Mesendoderm (in vitro differentiated cells): ENCODE results near the gene ZNF687.

Experiments used
- DNase-seq: peaks from one replicate; pipeline ENCODE4 v3.0.0; 2013
- H2AK5ac ChIP-seq: 2 replicates; pipeline ENCODE4 v1.6.1; 2013; ENCODE audit warnings: low read length, inconsistent platforms
- H2BK120ac ChIP-seq: 2 replicates; pipeline ENCODE4 v1.6.1; 2013; ENCODE audit warnings: low read depth, mild to moderate bottlenecking, low read length, moderate library complexity, mixed read lengths
- H2BK15ac ChIP-seq: replicated peaks from 2 replicates; pipeline ENCODE4 v1.6.1; 2013; ENCODE audit warnings: low read depth, mild to moderate bottlenecking, moderate library complexity
- H2BK5ac ChIP-seq: 2 replicates; pipeline ENCODE4 v1.6.1; 2013; ENCODE audit warnings: low read length, inconsistent platforms
- H3K18ac ChIP-seq: 2 replicates; pipeline ENCODE4 v1.6.1; 2013; ENCODE audit warnings: mild to moderate bottlenecking, low read length, mixed read lengths
- H3K23ac ChIP-seq: one replicate; pipeline ENCODE4 v1.6.1; 2013; ENCODE audit warnings: low read length
- H3K27ac ChIP-seq: 2 replicates; pipeline ENCODE4 v1.5.1; 2013; ENCODE audit warnings: low read depth, mild to moderate bottlenecking, inconsistent platforms, low read length, moderate library complexity
- H3K27me3 ChIP-seq: 2 replicates; pipeline ENCODE4 v1.6.1; 2013; ENCODE audit warnings: low read length, control low read depth, mild to moderate bottlenecking, inconsistent platforms; ENCODE audit not compliant: insufficient read depth, poor library complexity
- H3K36me3 ChIP-seq: 2 replicates; pipeline ENCODE4 v1.6.1; 2013; ENCODE audit warnings: low read length, inconsistent platforms; ENCODE audit not compliant: control insufficient read depth, insufficient read depth
- H3K4ac ChIP-seq: one replicate; pipeline ENCODE4 v1.6.1; 2013; ENCODE audit warnings: low read depth, mild to moderate bottlenecking, low read length, moderate library complexity
- H3K4me1 ChIP-seq: 2 replicates; pipeline ENCODE4 v1.6.1; 2013; ENCODE audit warnings: low read depth, low read length, inconsistent platforms; ENCODE audit not compliant: control insufficient read depth
- H3K4me2 ChIP-seq: 2 replicates; pipeline ENCODE4 v1.6.1; 2013; ENCODE audit warnings: low read length
- H3K4me3 ChIP-seq: 2 replicates; pipeline ENCODE4 v1.5.1; 2013; ENCODE audit warnings: mild to moderate bottlenecking, low read length
- H3K56ac ChIP-seq: one replicate; pipeline ENCODE4 v1.6.1; 2013; ENCODE audit warnings: low read length
- H3K79me1 ChIP-seq: 2 replicates; pipeline ENCODE4 v1.6.1; 2013; ENCODE audit warnings: low read length, inconsistent platforms
- H3K79me2 ChIP-seq: 2 replicates; pipeline ENCODE4 v1.6.1; 2013; ENCODE audit warnings: mild to moderate bottlenecking, low read length; ENCODE audit not compliant: control insufficient read depth, insufficient read depth
- H3K9ac ChIP-seq: 2 replicates; pipeline ENCODE4 v1.6.1; 2013; ENCODE audit warnings: low read length, inconsistent platforms
- H4K5ac ChIP-seq: one replicate; pipeline ENCODE4 v1.6.1; 2013; ENCODE audit warnings: low read length
- H4K8ac ChIP-seq: one replicate; pipeline ENCODE4 v1.6.1; 2013; ENCODE audit warnings: low read depth, mild to moderate bottlenecking, control low read depth, low read length, moderate library complexity
- WGBS: extraction: QIAGEN DNeasy Blood & Tissue Kit; methylation state at CpG from one replicate; pipeline ENCODE4 v1.1.7; 2013; ENCODE audit warnings: low lambda C conversion rate, missing lambda C conversion rate; ENCODE audit not compliant: insufficient coverage; ENCODE audit errors: extremely low coverage; 5-methylcytosine and 5-hydroxymethylcytosine counted together

Gene ZNF687

GRCh38 chr1:151325646-151326429 is 43.7 kb downstream of the ZNF687 start:
- no peak overlapping the region for H4K5ac ChIP-seq
- DNase-seq = no peak
- H3K4me3 ChIP-seq = no peak overlapping the region
- H3K23ac ChIP-seq = no peak overlapping the region
- H4K8ac ChIP-seq = no peak overlapping the region
- no peaks in the 10 kb centered on the region for H3K36me3 ChIP-seq
- WGBS = no CpG with 5 or more reads among the region's 5 CpGs
- no peaks in the 10 kb centered on the region for H3K27me3 ChIP-seq
- peak overlapping the region; percentile 44 for H3K56ac ChIP-seq
- H2BK5ac ChIP-seq = no peak overlapping the region
- no peak overlapping the region for H3K4me2 ChIP-seq
- H3K27ac ChIP-seq = no peak overlapping the region
- H2BK15ac ChIP-seq = no peak overlapping the region
- H3K4me1 ChIP-seq = peaks cover 4% of the 10 kb centered on the region
- peaks cover 8% of the 10 kb centered on the region for H3K79me1 ChIP-seq
- no peak overlapping the region for H3K9ac ChIP-seq
- H3K18ac ChIP-seq = no peak overlapping the region
- H3K4ac ChIP-seq = no peak overlapping the region
- no peak overlapping the region for H2BK120ac ChIP-seq
- H2AK5ac ChIP-seq = no peak overlapping the region
- peaks cover 7% of the 10 kb centered on the region for H3K79me2 ChIP-seq

GRCh38 chr1:151326619-151327222 is 44.6 kb downstream of the ZNF687 start:
- Histone ChIP-seq H3K56ac (peak overlapping the region; percentile 85), H3K4me3 (peak overlapping the region; percentile 43), H3K18ac (peak overlapping the region; percentile 34), H3K4ac (no peak overlapping the region), H3K9ac (peak overlapping the region; percentile 76), H3K27ac (no peak overlapping the region), H3K27me3 (no peaks in the 10 kb centered on the region), H4K8ac (peak overlapping the region; percentile 3), H2BK5ac (no peak overlapping the region), H3K4me1 (peaks cover 4% of the 10 kb centered on the region), H2BK15ac (no peak overlapping the region), H3K36me3 (no peaks in the 10 kb centered on the region), H3K4me2 (peak overlapping the region; percentile 95), H3K79me2 (peaks cover 7% of the 10 kb centered on the region), H3K79me1 (peaks cover 8% of the 10 kb centered on the region), H2BK120ac (no peak overlapping the region), H2AK5ac (no peak overlapping the region), H3K23ac (no peak overlapping the region), H4K5ac (no peak overlapping the region)
- no CpG with 5 or more reads among the region's 12 CpGs for WGBS
- DNase-seq = peak; percentile 29

- no peak within 1 kb of the TSS for H2AK5ac ChIP-seq
- H2BK15ac ChIP-seq = no peak within 1 kb of the TSS
- peaks cover 4% of the 10 kb centered on the region for H3K4me1 ChIP-seq
- peak within 1 kb of the TSS; percentile 82 for H3K9ac ChIP-seq
- H2BK120ac ChIP-seq = no peak within 1 kb of the TSS
- H3K36me3 ChIP-seq = no peaks in the 10 kb centered on the region
- peak within 1 kb of the TSS; percentile 85 for H3K56ac ChIP-seq
- H4K5ac ChIP-seq = peak within 1 kb of the TSS; percentile 59
- H3K79me2 ChIP-seq = peaks cover 7% of the 10 kb centered on the region
- H3K27me3 ChIP-seq = no peaks in the 10 kb centered on the region
- peaks cover 8% of the 10 kb centered on the region for H3K79me1 ChIP-seq
- H3K23ac ChIP-seq = no peak within 1 kb of the TSS
- WGBS = no CpG with 5 or more reads among the region's 40 CpGs
- H3K4me3 ChIP-seq = peak within 1 kb of the TSS; percentile 55
- H2BK5ac ChIP-seq = no peak within 1 kb of the TSS
- peak within 1 kb of the TSS; percentile 34 for H3K18ac ChIP-seq
- peak within 1 kb of the TSS; percentile 95 for H3K4me2 ChIP-seq
- H3K27ac ChIP-seq = peak within 1 kb of the TSS; percentile 54
- no peak within 1 kb of the TSS for H3K4ac ChIP-seq
- peak; percentile 100 for DNase-seq
- H4K8ac ChIP-seq = peak within 1 kb of the TSS; percentile 3
Measured at GRCh38 chr1:151327223-151327902, 45.3 kb downstream of the ZNF687 start, which contains the start of gene PI4KB. PI4KB (minus strand) TSS chr1:151327416; CDS start chr1:151316481, 10,935 bp downstream.

GRCh38 chr1:151327903-151328674 is 46.0 kb downstream of the ZNF687 start:
- H3K18ac ChIP-seq = no peak overlapping the region
- no peak overlapping the region for H2BK5ac ChIP-seq
- no peak overlapping the region for H2BK15ac ChIP-seq
- peak overlapping the region; percentile 75 for H3K4me2 ChIP-seq
- H2BK120ac ChIP-seq = no peak overlapping the region
- H3K9ac ChIP-seq = peak overlapping the region; percentile 82
- H3K36me3 ChIP-seq = no peaks in the 10 kb centered on the region
- H3K4me1 ChIP-seq = peaks cover 4% of the 10 kb centered on the region
- peak; percentile 63 for DNase-seq
- peaks cover 7% of the 10 kb centered on the region for H3K79me2 ChIP-seq
- WGBS = no CpG with 5 or more reads among the region's 34 CpGs
- peak overlapping the region; percentile 55 for H3K4me3 ChIP-seq
- peak overlapping the region; percentile 59 for H4K5ac ChIP-seq
- no peak overlapping the region for H2AK5ac ChIP-seq
- H3K79me1 ChIP-seq = peaks cover 8% of the 10 kb centered on the region
- no peak overlapping the region for H3K27ac ChIP-seq
- no peak overlapping the region for H3K23ac ChIP-seq
- no peak overlapping the region for H4K8ac ChIP-seq
- peak overlapping the region; percentile 76 for H3K56ac ChIP-seq
- H3K4ac ChIP-seq = no peak overlapping the region
- no peaks in the 10 kb centered on the region for H3K27me3 ChIP-seq

- Histone ChIP-seq H3K79me1 (no peaks in the 10 kb centered on the region), H3K4me1 (no peaks in the 10 kb centered on the region), H3K23ac (no peak overlapping the region), H3K18ac (no peak overlapping the region), H2BK15ac (no peak overlapping the region), H4K5ac (no peak overlapping the region), H3K4ac (no peak overlapping the region), H4K8ac (no peak overlapping the region), H3K56ac (no peak overlapping the region), H2AK5ac (no peak overlapping the region), H3K9ac (no peak overlapping the region), H3K36me3 (no peaks in the 10 kb centered on the region), H2BK5ac (no peak overlapping the region), H3K4me3 (no peak overlapping the region), H3K27ac (no peak overlapping the region), H2BK120ac (no peak overlapping the region), H3K79me2 (no peaks in the 10 kb centered on the region), H3K27me3 (no peaks in the 10 kb centered on the region), H3K4me2 (no peak overlapping the region)
- no peak for DNase-seq
- WGBS = 100% methylated on average over 1 of the region's 5 CpGs
Measured at GRCh38 chr1:151334822-151335221, 52.7 kb downstream of the ZNF687 start.
